Occipital lobe (tissue), 2 donors: ENCODE data around the gene BRIP1. TPM values are rescaled to one million over a fixed set of nuclear protein-coding genes. Genes with fewer than 3 reads are reported as not detected.
"Not testable (repeated sequence)": the region's sequence is repeated elsewhere in the genome, so short reads cannot be mapped to it uniquely, and the experiment has no call there.

Experiments used
- DNase-seq: peaks from one replicate; lab custom pipeline; 2025; lab: John Stamatoyannopoulos, UW
- total RNA-seq: library from RNA; depleted of rRNA; stranded (reverse); fragments of >200 nt; gene quantifications from one replicate; pipeline ENCODE4 v1.2.3, GENCODE V29; 2014

BRIP1 gene
- total RNA-seq, 1 donor from 2014 or later, result 5.8 TPM

- DNase-seq, result no peak
Observed at GRCh38 chr17:61700252-61700651, 163.1 kb downstream of the BRIP1 start.

- DNase-seq, result no peak
Observed at GRCh38 chr17:61699694-61700093, 163.6 kb downstream of the BRIP1 start.

- no peak for DNase-seq
Observed at GRCh38 chr17:61699032-61699431, 164.3 kb downstream of the BRIP1 start.

GRCh38 chr17:61698244-61698643 is 165.1 kb downstream of the BRIP1 start:
- DNase-seq, result no peak

GRCh38 chr17:61695779-61696337 is 167.5 kb downstream of the BRIP1 start:
- DNase-seq, result no peak

GRCh38 chr17:61694095-61694494 is 169.2 kb downstream of the BRIP1 start:
- DNase-seq, result no peak

- DNase-seq, result no peak
Observed at GRCh38 chr17:61689610-61690180, 173.6 kb downstream of the BRIP1 start.

- no peak for DNase-seq
Observed at GRCh38 chr17:61687769-61688168, 175.6 kb downstream of the BRIP1 start.

GRCh38 chr17:61686113-61686512 is 177.2 kb downstream of the BRIP1 start:
- no peak for DNase-seq

- no peak for DNase-seq
Observed at GRCh38 chr17:61684818-61685217, 178.5 kb downstream of the BRIP1 start.

- DNase-seq, result no peak
Observed at GRCh38 chr17:61684172-61684571, 179.2 kb downstream of the BRIP1 start.

- no peak for DNase-seq
Observed at GRCh38 chr17:61683466-61683865, 179.9 kb downstream of the BRIP1 start.

GRCh38 chr17:61680921-61681320 is 182.4 kb downstream of the BRIP1 start:
- no peak for DNase-seq

GRCh38 chr17:61678339-61678738 is 185.0 kb downstream of the BRIP1 start:
- no peak for DNase-seq

- DNase-seq, result not testable (repeated sequence)
Observed at GRCh38 chr17:61677150-61677811, 186.0 kb downstream of the BRIP1 start.

- not testable (repeated sequence) for DNase-seq
Observed at GRCh38 chr17:61676522-61676921, 186.8 kb downstream of the BRIP1 start.

GRCh38 chr17:61674609-61675008 is 188.7 kb downstream of the BRIP1 start:
- DNase-seq, result not testable (repeated sequence)

- not testable (repeated sequence) for DNase-seq
Observed at GRCh38 chr17:61673019-61673897, 190.1 kb downstream of the BRIP1 start.

- no peak for DNase-seq
Observed at GRCh38 chr17:61672140-61672539, 191.2 kb downstream of the BRIP1 start.

- DNase-seq, result no peak
Observed at GRCh38 chr17:61670691-61671090, 192.6 kb downstream of the BRIP1 start.

- DNase-seq, result no peak
Observed at GRCh38 chr17:61669522-61669921, 193.8 kb downstream of the BRIP1 start.

GRCh38 chr17:61668486-61668885 is 194.8 kb downstream of the BRIP1 start:
- DNase-seq, result no peak
